Measurements from ENCODE around the gene AJM1. TPM values are rescaled to one million over a fixed set of nuclear protein-coding genes. Genes with fewer than 3 reads are reported as not detected.

The AJM1 gene
- total RNA-seq, 6 experiments from 2014 or later = 1.7 to 2.8 (median 2.6) TPM

- Histone ChIP-seq H3K27me3 (no peaks in the 10 kb centered on the region), H3K9me3 (no peaks in the 10 kb centered on the region), H3K4me3 (no peak overlapping the region), H3K27ac (no peak overlapping the region), H3K4me1 (peaks cover 0 to 21% (median 5%) of the 10 kb centered on the region in 4 donors), H3K36me3 (peaks cover 0 to 5% (median 0%) of the 10 kb centered on the region in 4 donors)
- DNase-seq (no peak), ATAC-seq (no peak)
- intact Hi-C loops (cut with DNase I) = no loop called here
- WGBS (ENCODE audit: insufficient coverage, low coverage, low lambda C conversion rate, missing lambda C conversion rate) = 61% methylated on average over 3 of the region's 13 CpGs
- TF ChIP-seq POLR2A (IDR thresholded peaks at IDR 0.05) (no peak), CTCF (IDR thresholded peaks at IDR 0.05) (no peak)
Observed at GRCh38 chr9:136890661-136891060, 48.4 kb downstream of the AJM1 start.

Small RNA genes lying within 50 kb of the gene (microRNA-seq; reads per million reads assigned to microRNA genes)
- gene MIR4292 (0 reads per million in 2 donors), gene MIR4479 (1.4 to 1.9 reads per million in 2 donors)

Small RNA genes lying within 50 kb of the gene (small RNA-seq; reads per million reads assigned to genes)
- gene AL355987.2 (0 reads per million in 2 experiments), gene MIR4292 (0 reads per million in 2 experiments), gene MIR4479 (0 reads per million in 2 experiments)

Other genes with a start within 250 kb of the AJM1 start
- gene EGFL7, start 179.6 kb upstream of the AJM1 start, total RNA-seq = 10 to 100 TPM; 26.7 to 54.2 (median 45.8) TPM
- 100 to 1,000 TPM; 117 to 379 (median 184) TPM for gene AGPAT2, start 155.0 kb upstream of the AJM1 start, total RNA-seq
- 1 to 10 TPM; 1.4 to 7.7 (median 5.1) TPM for gene DIPK1B, start 129.9 kb upstream of the AJM1 start, total RNA-seq
- under 1 TPM in 4 of 6 experiments, not detected in 2; 0.23 to 0.81 (median 0.32) TPM for gene LCN10, start 99.5 kb upstream of the AJM1 start, total RNA-seq
- under 1 TPM in 2 of 6 experiments, not detected in 4; 0.26 to 0.63 TPM for gene LCN6, start 94.0 kb upstream of the AJM1 start, total RNA-seq
- not detected for gene LCN8, start 84.2 kb upstream of the AJM1 start, total RNA-seq
- not detected for gene LCN15, start 78.0 kb upstream of the AJM1 start, total RNA-seq
- 100 to 1,000 TPM in 1 of 6 experiments, 10 to 100 TPM in 5; 46.5 to 105 (median 56.7) TPM for gene TMEM141, start 51.1 kb upstream of the AJM1 start, total RNA-seq
- 1 to 10 TPM in 2 of 6 experiments, under 1 TPM in 3, not detected in 1; 0.43 to 1.2 (median 0.74) TPM for gene CCDC183, start 46.1 kb upstream of the AJM1 start, total RNA-seq
- 10 to 100 TPM in 4 of 6 experiments, 1 to 10 TPM in 2; 8.0 to 14.8 (median 12.4) TPM for gene RABL6, start 34.5 kb upstream of the AJM1 start, total RNA-seq
- gene PHPT1, start 6.9 kb downstream of the AJM1 start, total RNA-seq = 10 to 100 TPM; 30.5 to 66.6 (median 49.3) TPM
- 10 to 100 TPM in 4 of 6 experiments, 1 to 10 TPM in 2; 5.7 to 27.9 (median 22.5) TPM for gene MAMDC4, start 9.9 kb downstream of the AJM1 start, total RNA-seq
- gene EDF1, start 23.8 kb downstream of the AJM1 start, total RNA-seq = 100 to 1,000 TPM; 216 to 486 (median 227) TPM
- 1 to 10 TPM; 5.8 to 8.8 (median 7.1) TPM for gene TRAF2, start 44.0 kb downstream of the AJM1 start, total RNA-seq
- gene FBXW5, start 102.3 kb downstream of the AJM1 start, total RNA-seq = 100 to 1,000 TPM in 3 of 6 experiments, 10 to 100 TPM in 3; 84.0 to 290 (median 97.4) TPM
- gene C8G, start 102.8 kb downstream of the AJM1 start, total RNA-seq = 100 to 1,000 TPM; 248 to 755 (median 453) TPM
- 10 to 100 TPM in 5 of 6 experiments, 1 to 10 TPM in 1; 2.7 to 36.4 (median 20.3) TPM for gene LCN12, start 109.8 kb downstream of the AJM1 start, total RNA-seq
- 10 to 100 TPM in 2 of 6 experiments, 1 to 10 TPM in 4; 4.3 to 21.9 (median 6.0) TPM for gene PTGDS, start 135.0 kb downstream of the AJM1 start, total RNA-seq
- gene LCNL1, start 140.5 kb downstream of the AJM1 start, total RNA-seq = not detected
- 10 to 100 TPM; 13.8 to 34.5 (median 23.3) TPM for gene PAXX, start 149.9 kb downstream of the AJM1 start, total RNA-seq
- under 1 TPM in 2 of 6 experiments, not detected in 4; 0.37 to 0.51 TPM for gene CLIC3, start 154.1 kb downstream of the AJM1 start, total RNA-seq
- gene ABCA2, start 185.8 kb downstream of the AJM1 start, total RNA-seq = 10 to 100 TPM; 23.7 to 49.2 (median 34.2) TPM
- under 1 TPM in 2 of 6 experiments, not detected in 4; 0.12 to 0.13 TPM for gene FUT7, start 189.6 kb downstream of the AJM1 start, total RNA-seq
- gene NPDC1, start 203.7 kb downstream of the AJM1 start, total RNA-seq = 10 to 100 TPM in 5 of 6 experiments, 1 to 10 TPM in 1; 9.3 to 14.9 (median 12.2) TPM
- 1 to 10 TPM in 2 of 6 experiments, under 1 TPM in 4; 0.50 to 2.1 (median 0.80) TPM for gene ENTPD2, start 211.6 kb downstream of the AJM1 start, total RNA-seq
- gene SAPCD2, start 228.1 kb downstream of the AJM1 start, total RNA-seq = under 1 TPM in 5 of 6 experiments, not detected in 1; 0.05 to 0.43 (median 0.22) TPM
- gene UAP1L1, start 235.0 kb downstream of the AJM1 start, total RNA-seq = 1 to 10 TPM; 1.3 to 4.9 (median 1.9) TPM
- gene MAN1B1, start 244.5 kb downstream of the AJM1 start, total RNA-seq = 10 to 100 TPM; 24.0 to 39.1 (median 28.8) TPM